Activated CD4-positive, alpha-beta T cell treated with anti-CD3 and anti-CD28 coated beads for 36 hours (primary cell): ENCODE results near the gene ZNF581. TPM values are rescaled to one million over a fixed set of nuclear protein-coding genes. Genes with fewer than 3 reads are reported as not detected.

Experiments
- ATAC-seq: fragments of 200-7000 bp; cut with Tn5 transposase; one replicate; pipeline ENCODE4 v1.10.0; 2021; ENCODE audit warnings: mild to moderate bottlenecking, moderate library complexity
- CTCF ChIA-PET: fragments of 350-600 bp; sonication (Branson Sonifier 250); formaldehyde crosslinking; loops from one replicate; lab custom pipeline; 2021; ENCODE audit warnings: antibody characterized with exemption; lab: Charles Lee
- POLR2A ChIA-PET: fragments of 350-600 bp; sonication (Branson Sonifier 250); formaldehyde crosslinking; loops from one replicate; lab custom pipeline; 2021; ENCODE audit warnings: antibody characterized with exemption, inconsistent platforms; lab: Charles Lee
- DNase-seq: peaks from one replicate; pipeline ENCODE4 v3.0.0-alpha.2; 2020
- H3K27ac Mint-ChIP-seq: one replicate; pipeline ENCODE4 v1.8.0; 2021; ENCODE audit warnings: mixed read lengths
- H3K27me3 Mint-ChIP-seq: one replicate; pipeline ENCODE4 v1.8.0; 2021; ENCODE audit warnings: mixed read lengths
- H3K36me3 Mint-ChIP-seq: one replicate; pipeline ENCODE4 v1.8.0; 2021; ENCODE audit warnings: low read depth, mixed read lengths
- H3K4me1 Mint-ChIP-seq: one replicate; pipeline ENCODE4 v1.8.0; 2021; ENCODE audit warnings: mixed read lengths
- H3K4me3 Mint-ChIP-seq: one replicate; pipeline ENCODE4 v1.8.0; 2021; ENCODE audit warnings: mild to moderate bottlenecking, moderate library complexity, mixed read lengths
- H3K9me3 Mint-ChIP-seq: one replicate; pipeline ENCODE4 v1.8.0; 2021; ENCODE audit warnings: low read depth, mixed read lengths
- intact Hi-C, 2 experiments: fragments of 100-400 bp; cut with DNase I in 1 of 2; cut with micrococcal nuclease in 1 of 2; formaldehyde crosslinking; loops; one replicate each; pipeline versions ENCODE4 v1.14.2 to v1.15.1; 2022 to 2024; cut with DNase I, micrococcal nuclease
- total RNA-seq, 2 experiments: library from RNA; stranded (reverse); gene quantifications; one replicate each; pipeline ENCODE4 v1.2.3, GENCODE V29; 2021

ZNF581 gene
- total RNA-seq, 2 experiments from 2014 or later: 18.9 to 26.9 TPM

GRCh38 chr19:55666343-55667005 is 23.0 kb downstream of the ZNF581 start:
- DNase-seq (no peak), ATAC-seq (no peak)
- no peak overlapping the region for H3K27ac Mint-ChIP-seq
- H3K4me3 Mint-ChIP-seq: no peak overlapping the region
- H3K36me3 Mint-ChIP-seq: peaks cover 65% of the 10 kb centered on the region
- peaks cover 20% of the 10 kb centered on the region for H3K4me1 Mint-ChIP-seq
- ChIA-PET CTCF (no interaction called here), POLR2A (interaction anchor here (0.8 kb wide), 2 partner anchors 9 to 10 kb away, joined by 3 to 5 read pairs; no protein-coding TSS in a partner anchor)
- intact Hi-C loops: no loop called here
- no peaks in the 10 kb centered on the region for H3K27me3 Mint-ChIP-seq
- H3K9me3 Mint-ChIP-seq: no peaks in the 10 kb centered on the region

DNA sequence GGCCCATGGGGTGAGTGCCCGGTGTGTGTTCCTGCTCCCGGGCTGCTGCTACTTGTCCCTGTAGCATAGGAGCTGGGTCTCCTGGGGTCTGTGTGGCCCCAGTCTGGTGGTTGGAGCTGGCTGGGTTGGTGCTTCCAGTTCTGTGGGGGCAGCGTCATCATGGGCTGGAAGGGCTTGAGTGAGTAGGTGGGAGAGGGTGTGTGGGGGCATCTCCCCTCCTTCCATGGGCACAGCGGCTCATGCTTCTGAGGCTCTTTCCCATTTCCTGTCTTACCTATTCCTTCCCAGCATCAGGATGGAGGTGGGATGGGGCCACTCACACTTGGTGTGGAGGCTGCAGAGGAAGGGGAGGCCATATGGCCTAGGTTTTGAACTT is 23.5 kb downstream of the ZNF581 start:
- ATAC-seq (no peak), DNase-seq (no peak)
- Mint-ChIP-seq H3K4me3 (no peak overlapping the region), H3K9me3 (no peaks in the 10 kb centered on the region), H3K36me3 (peaks cover 61% of the 10 kb centered on the region), H3K4me1 (peaks cover 19% of the 10 kb centered on the region), H3K27me3 (no peaks in the 10 kb centered on the region), H3K27ac (no peak overlapping the region)
- intact Hi-C loops: no loop called here
- POLR2A ChIA-PET: interaction anchor here (0.8 kb wide), 1 partner anchor 10 kb away, joined by 5 read pairs; no protein-coding TSS in a partner anchor
- CTCF ChIA-PET: no interaction called here

GRCh38 chr19:55667511-55667910 is 24.1 kb downstream of the ZNF581 start:
- Mint-ChIP-seq H3K4me1 (peaks cover 20% of the 10 kb centered on the region), H3K9me3 (no peaks in the 10 kb centered on the region), H3K27me3 (no peaks in the 10 kb centered on the region), H3K27ac (no peak overlapping the region), H3K4me3 (no peak overlapping the region), H3K36me3 (peaks cover 64% of the 10 kb centered on the region)
- CTCF ChIA-PET: no interaction called here
- no peak for ATAC-seq
- POLR2A ChIA-PET: interaction anchor here (0.8 to 2.5 kb wide), 2 partner anchors 10 to 11 kb away, joined by 5 to 8 read pairs; no protein-coding TSS in a partner anchor
- DNase-seq: no peak
- intact Hi-C loops: no loop called here

GRCh38 chr19:55667958-55668357 is 24.5 kb downstream of the ZNF581 start:
- H3K9me3 Mint-ChIP-seq: no peaks in the 10 kb centered on the region
- ChIA-PET CTCF (interaction anchor here (0.7 to 1.6 kb wide), 2 partner anchors 11 to 14 kb away, joined by 3 to 7 read pairs; no protein-coding TSS in a partner anchor), POLR2A (interaction anchor here (2.5 kb wide), 1 partner anchor 11 kb away, joined by 8 read pairs; no protein-coding TSS in a partner anchor)

GRCh38 chr19:55668603-55669348 is 25.3 kb downstream of the ZNF581 start:
- DNase-seq (no peak), ATAC-seq (no peak)
- Mint-ChIP-seq H3K27ac (no peak overlapping the region), H3K36me3 (peaks cover 57% of the 10 kb centered on the region), H3K4me3 (no peak overlapping the region), H3K4me1 (peaks cover 21% of the 10 kb centered on the region), H3K27me3 (no peaks in the 10 kb centered on the region), H3K9me3 (no peaks in the 10 kb centered on the region)
- intact Hi-C loops: no loop called here
- POLR2A ChIA-PET: interaction anchor here (2.5 kb wide), 1 partner anchor 12 kb away, joined by 8 read pairs; no protein-coding TSS in a partner anchor
- CTCF ChIA-PET: interaction anchor here (0.7 to 1.6 kb wide), 2 partner anchors 12 to 14 kb away, joined by 3 to 7 read pairs; no protein-coding TSS in a partner anchor

More at GRCh38 chr19:55667958-55668357, 24.5 kb downstream of the ZNF581 start:
- no peaks in the 10 kb centered on the region for H3K27me3 Mint-ChIP-seq
- H3K4me3 Mint-ChIP-seq: no peak overlapping the region
- peaks cover 60% of the 10 kb centered on the region for H3K36me3 Mint-ChIP-seq
- H3K4me1 Mint-ChIP-seq: peaks cover 16% of the 10 kb centered on the region
- intact Hi-C loops: no loop called here
- no peak for ATAC-seq
- no peak overlapping the region for H3K27ac Mint-ChIP-seq
- DNase-seq: no peak

GRCh38 chr19:55669418-55670279 is 26.2 kb downstream of the ZNF581 start:
- intact Hi-C loops: loop anchor here in 1 of 2 experiments (2.0 kb wide), 1 partner anchor 13 kb away; no protein-coding TSS in a partner anchor
- no peak overlapping the region for H3K27ac Mint-ChIP-seq
- ChIA-PET CTCF (interaction anchor here (1.6 kb wide), 1 partner anchor 15 kb away, joined by 7 read pairs; no protein-coding TSS in a partner anchor), POLR2A (interaction anchor here (2.5 kb wide), 1 partner anchor 13 kb away, joined by 8 read pairs; no protein-coding TSS in a partner anchor)
- no peak for ATAC-seq
- H3K27me3 Mint-ChIP-seq: no peaks in the 10 kb centered on the region
- peaks cover 25% of the 10 kb centered on the region for H3K4me1 Mint-ChIP-seq
- H3K9me3 Mint-ChIP-seq: no peaks in the 10 kb centered on the region
- peaks cover 53% of the 10 kb centered on the region for H3K36me3 Mint-ChIP-seq
- DNase-seq: no peak
- no peak overlapping the region for H3K4me3 Mint-ChIP-seq

- H3K27me3 Mint-ChIP-seq: no peaks in the 10 kb centered on the region
- H3K4me1 Mint-ChIP-seq: peaks cover 25% of the 10 kb centered on the region
- POLR2A ChIA-PET: interaction anchor here (1.2 to 1.9 kb wide), 2 partner anchors 13 to 16 kb away, joined by 4 to 14 read pairs; partner anchors contain the start of gene U2AF2
- peak overlapping the region; percentile 37 for H3K27ac Mint-ChIP-seq
- CTCF ChIA-PET: interaction anchor here (1.6 to 2.8 kb wide), 2 partner anchors 11 to 14 kb away, joined by 5 to 19 read pairs; no protein-coding TSS in a partner anchor
- H3K36me3 Mint-ChIP-seq: peaks cover 55% of the 10 kb centered on the region
- no peaks in the 10 kb centered on the region for H3K9me3 Mint-ChIP-seq
- DNase-seq (peak; percentile 27), ATAC-seq (no peak)
- no peak overlapping the region for H3K4me3 Mint-ChIP-seq
- intact Hi-C loops: loop anchor here in 1 of 2 experiments (2.0 kb wide), 1 partner anchor 14 kb away; no protein-coding TSS in a partner anchor
These were observed 27.0 kb downstream of the ZNF581 start for GRCh38 chr19:55670280-55671053.

GRCh38 chr19:55671054-55671378 is 27.6 kb downstream of the ZNF581 start:
- intact Hi-C loops: loop anchor here in 1 of 2 experiments (2.0 kb wide), 1 partner anchor 14 kb away; no protein-coding TSS in a partner anchor
- Mint-ChIP-seq H3K4me1 (peaks cover 25% of the 10 kb centered on the region), H3K4me3 (no peak overlapping the region), H3K27me3 (no peaks in the 10 kb centered on the region), H3K27ac (no peak overlapping the region), H3K36me3 (peaks cover 54% of the 10 kb centered on the region), H3K9me3 (no peaks in the 10 kb centered on the region)
- no peak for ATAC-seq
- DNase-seq: no peak
- ChIA-PET POLR2A (interaction anchor here (1.2 to 1.9 kb wide), 2 partner anchors 14 to 16 kb away, joined by 4 to 14 read pairs; partner anchors contain the start of gene U2AF2), CTCF (interaction anchor here (0.8 to 2.8 kb wide), 5 partner anchors 8 to 45 kb away, joined by 3 to 19 read pairs (median 5); no protein-coding TSS in a partner anchor)

DNA sequence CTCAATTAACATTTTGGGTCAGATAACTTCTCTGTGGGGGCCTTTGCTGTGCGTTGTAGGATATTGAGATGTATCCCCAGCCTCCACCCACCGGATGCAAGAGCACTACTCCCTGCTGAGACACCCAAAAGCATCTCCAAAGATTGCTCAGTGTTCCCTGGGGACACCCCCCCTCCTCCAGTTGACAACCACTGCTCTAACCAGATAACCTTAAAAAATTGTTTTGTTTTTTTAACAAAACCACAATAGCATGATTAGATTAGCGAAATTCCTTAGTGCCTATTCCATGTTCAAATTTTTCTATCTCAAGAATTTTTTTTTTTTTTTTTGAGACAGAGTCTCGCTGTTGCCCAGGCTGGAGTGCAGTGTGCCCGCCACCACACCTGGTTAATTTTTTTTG is 29.0 kb downstream of the ZNF581 start:
- ChIA-PET POLR2A (interaction anchor here (1.9 kb wide), 1 partner anchor 15 kb away, joined by 14 read pairs; no protein-coding TSS in a partner anchor), CTCF (interaction anchor here (1.2 to 2.8 kb wide), 2 partner anchors 16 to 18 kb away, joined by 5 to 19 read pairs; partner anchors contain the start of gene U2AF2)
- no peaks in the 10 kb centered on the region for H3K9me3 Mint-ChIP-seq
- intact Hi-C loops: no loop called here
- no peak overlapping the region for H3K4me3 Mint-ChIP-seq
- no peak for ATAC-seq
- DNase-seq: no peak
- H3K36me3 Mint-ChIP-seq: peaks cover 53% of the 10 kb centered on the region
- H3K27me3 Mint-ChIP-seq: no peaks in the 10 kb centered on the region
- H3K4me1 Mint-ChIP-seq: peaks cover 38% of the 10 kb centered on the region
- H3K27ac Mint-ChIP-seq: no peak overlapping the region

DNA sequence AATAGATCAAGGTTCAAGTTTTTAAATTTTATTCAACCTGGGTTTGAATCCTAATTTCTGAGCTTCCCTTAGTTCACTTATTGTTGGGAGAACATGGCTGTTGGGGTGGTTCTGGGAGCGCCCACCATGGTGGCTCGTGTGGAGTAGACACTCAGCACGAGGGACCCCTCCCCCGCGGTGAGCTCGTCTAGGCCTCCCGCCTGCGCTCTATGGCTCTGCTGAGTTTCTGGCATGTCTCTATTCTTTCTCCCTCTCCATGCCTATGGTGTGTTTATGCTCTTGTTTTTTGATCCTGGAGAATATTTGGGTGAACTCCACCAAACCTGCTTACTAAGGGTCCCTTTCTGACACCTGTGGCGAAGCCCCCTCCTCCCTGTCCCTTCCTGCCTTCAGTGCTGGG is 30.0 kb downstream of the ZNF581 start:
- no peak for DNase-seq
- Mint-ChIP-seq H3K9me3 (no peaks in the 10 kb centered on the region), H3K4me3 (peak overlapping the region; percentile 44), H3K4me1 (peaks cover 48% of the 10 kb centered on the region), H3K36me3 (peaks cover 56% of the 10 kb centered on the region), H3K27ac (peak overlapping the region; percentile 47), H3K27me3 (no peaks in the 10 kb centered on the region)
- ATAC-seq: no peak
- ChIA-PET CTCF (interaction anchor here (0.6 to 2.8 kb wide), 4 partner anchors 17 to 211 kb away, joined by 3 to 19 read pairs (median 4); partner anchors contain the start of gene U2AF2), POLR2A (interaction anchor here (1.2 kb wide), 1 partner anchor 16 kb away, joined by 4 read pairs; no protein-coding TSS in a partner anchor)
- intact Hi-C loops: no loop called here
